Mesenchymal stem cell (in vitro differentiated cells and primary cell): ENCODE measurements around the gene TMEM45A.

Source experiments
- DNase-seq: peaks from one replicate; pipeline ENCODE4 v3.0.0-alpha.2; 2013
- H2AFZ ChIP-seq: one replicate; pipeline ENCODE4 v1.6.1; 2013; ENCODE audit warnings: low read depth, mild to moderate bottlenecking, control low read depth, inconsistent platforms, low read length, moderate library complexity
- H2AK5ac ChIP-seq: 2 replicates; pipeline ENCODE4 v1.6.1; 2013; ENCODE audit warnings: low read length, moderate library complexity, mild to moderate bottlenecking, inconsistent platforms; ENCODE audit not compliant: severe bottlenecking
- H2BK120ac ChIP-seq: one replicate; pipeline ENCODE4 v1.6.1; 2013; ENCODE audit warnings: low read depth, mild to moderate bottlenecking, inconsistent platforms, low read length, moderate library complexity
- H2BK12ac ChIP-seq, 2 experiments: one replicate each; pipeline ENCODE4 v1.6.1; 2013; ENCODE audit warnings: inconsistent platforms in 2 of 2, low read length in 2 of 2, mild to moderate bottlenecking in 2 of 2, moderate library complexity in 2 of 2, control low read depth in 1 of 2
- H2BK15ac ChIP-seq: one replicate; pipeline ENCODE4 v1.6.1; 2013; ENCODE audit warnings: mild to moderate bottlenecking, low read depth, inconsistent platforms; ENCODE audit not compliant: poor library complexity, severe bottlenecking
- H2BK5ac ChIP-seq: 2 replicates; pipeline ENCODE4 v1.6.1; 2013; ENCODE audit warnings: low read depth, mild to moderate bottlenecking, low read length, control low read depth, inconsistent platforms; ENCODE audit not compliant: poor library complexity, severe bottlenecking
- H3K14ac ChIP-seq, 2 experiments: one replicate each; pipeline ENCODE4 v1.6.1; 2013; ENCODE audit warnings: inconsistent platforms in 2 of 2, low read length in 2 of 2, control low read depth in 1 of 2, mild to moderate bottlenecking in 1 of 2, moderate library complexity in 1 of 2
- H3K18ac ChIP-seq, 2 experiments: one replicate each; pipeline ENCODE4 v1.6.1; 2013; ENCODE audit warnings: inconsistent platforms in 2 of 2, low read length in 2 of 2, control low read depth in 1 of 2, low read depth in 1 of 2, mild to moderate bottlenecking in 1 of 2
- H3K23ac ChIP-seq, 2 experiments: one replicate each; pipeline ENCODE4 v1.6.1; 2013; ENCODE audit warnings: inconsistent platforms in 2 of 2, low read length in 2 of 2, mild to moderate bottlenecking in 2 of 2, moderate library complexity in 2 of 2, control low read depth in 1 of 2
- H3K27ac ChIP-seq: 2 replicates; pipeline ENCODE4 v1.5.1; 2013; ENCODE audit warnings: mild to moderate bottlenecking, moderate library complexity, low read length, control low read depth, inconsistent platforms; ENCODE audit not compliant: poor library complexity, severe bottlenecking
- H3K27me3 ChIP-seq, 2 experiments: 2 replicates each; pipeline versions ENCODE4 v1.6.1 to v1.7.0; 2013; ENCODE audit warnings: low read length in 2 of 2, mild to moderate bottlenecking in 2 of 2, moderate library complexity in 2 of 2, control low read depth in 1 of 2, inconsistent platforms in 1 of 2; ENCODE audit not compliant: control insufficient read depth in 1 of 2, insufficient read depth in 1 of 2
- H3K36me3 ChIP-seq, 2 experiments: 2 replicates each; pipeline versions ENCODE4 v1.6.1 to v1.7.0; 2013; ENCODE audit warnings: low read length in 2 of 2, control low read depth in 1 of 2, inconsistent platforms in 1 of 2, low read depth in 1 of 2, mild to moderate bottlenecking in 1 of 2; ENCODE audit not compliant: insufficient read depth in 2 of 2, control insufficient read depth in 1 of 2
- H3K4ac ChIP-seq, 2 experiments: one replicate each; pipeline ENCODE4 v1.6.1; 2013; ENCODE audit warnings: inconsistent platforms in 2 of 2, low read length in 2 of 2, mild to moderate bottlenecking in 2 of 2, moderate library complexity in 2 of 2, control low read depth in 1 of 2, low read depth in 1 of 2
- H3K4me1 ChIP-seq: 2 replicates; pipeline ENCODE4 v1.6.1; 2013; ENCODE audit warnings: low read depth, low read length, control low read depth; ENCODE audit not compliant: control insufficient read depth, insufficient read depth
- H3K4me2 ChIP-seq: 2 replicates; pipeline ENCODE4 v1.6.1; 2013; ENCODE audit warnings: low read length, mild to moderate bottlenecking, inconsistent platforms; ENCODE audit not compliant: poor library complexity, severe bottlenecking
- H3K4me3 ChIP-seq, 2 experiments: 2 replicates each; pipeline versions ENCODE4 v1.5.1 to v1.7.0; 2013; ENCODE audit warnings: low read length in 2 of 2, mild to moderate bottlenecking in 2 of 2, control low read depth in 1 of 2, low read depth in 1 of 2; ENCODE audit not compliant: insufficient read depth in 1 of 2
- H3K79me1 ChIP-seq: replicated peaks from 2 replicates; pipeline ENCODE4 v1.6.1; 2013; ENCODE audit warnings: mild to moderate bottlenecking, control low read depth, low read length, inconsistent platforms; ENCODE audit not compliant: poor library complexity, severe bottlenecking
- H3K9ac ChIP-seq: 2 replicates; pipeline ENCODE4 v1.7.0; 2013; ENCODE audit warnings: mild to moderate bottlenecking, low read length, moderate library complexity
- H3K9me3 ChIP-seq: 2 replicates; pipeline ENCODE4 v1.7.0; 2013; ENCODE audit warnings: mild to moderate bottlenecking, low read length; ENCODE audit not compliant: control insufficient read depth
- H4K8ac ChIP-seq: one replicate; pipeline ENCODE4 v1.6.1; 2013; ENCODE audit warnings: inconsistent platforms, mild to moderate bottlenecking, low read length, moderate library complexity
- H4K91ac ChIP-seq: one replicate; pipeline ENCODE4 v1.6.1; 2013; ENCODE audit warnings: mild to moderate bottlenecking, low read length, inconsistent platforms
- WGBS: methylation state at CpG from one replicate; pipeline ENCODE4 v1.1.7; 2013; ENCODE audit warnings: mixed read lengths; 5-methylcytosine and 5-hydroxymethylcytosine counted together

TMEM45A gene

DNA sequence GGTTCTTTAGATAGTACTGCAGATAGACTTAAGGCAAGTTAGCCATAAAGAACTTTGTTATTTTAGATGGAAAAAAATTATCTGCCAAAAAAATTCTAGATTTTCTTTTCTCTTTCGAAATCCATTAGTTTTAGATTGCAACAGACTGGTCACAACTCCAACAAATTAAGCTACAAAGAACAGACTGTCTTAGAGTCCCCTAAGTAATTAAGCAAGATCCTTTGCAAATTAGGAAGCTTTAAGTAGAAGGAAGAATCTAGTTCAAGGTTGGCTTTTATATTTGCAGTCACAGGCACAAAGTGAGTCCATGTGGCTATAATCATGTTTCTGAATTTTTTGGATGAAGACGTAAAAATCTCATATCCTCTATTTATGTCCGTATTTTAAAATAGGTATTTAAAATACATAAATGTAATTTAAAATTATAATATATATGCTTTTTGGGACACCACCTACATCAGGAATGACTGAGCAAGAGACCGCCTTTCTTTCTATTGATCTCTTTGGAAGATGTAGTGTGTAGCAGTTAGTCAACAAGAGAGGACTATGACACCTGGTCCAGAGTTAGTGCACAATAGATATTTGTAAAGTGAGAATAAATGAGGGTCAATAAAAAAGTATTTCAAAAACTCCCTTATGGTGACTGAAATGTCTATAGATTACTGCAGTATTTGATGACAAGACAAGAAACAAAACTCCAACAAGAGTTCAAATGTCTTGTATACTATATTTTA lies 34.4 kb downstream of the TMEM45A start:
- H4K91ac ChIP-seq: no peak overlapping the region
- H3K4me2 ChIP-seq: no peak overlapping the region
- H3K4ac ChIP-seq: no peak overlapping the region
- WGBS: 100% methylated on average over 1 of the region's 4 CpGs
- H3K4me3 ChIP-seq: peak overlapping the region in 1 of 2 experiments; percentile 68
- no peak overlapping the region for H3K23ac ChIP-seq
- no peaks in the 10 kb centered on the region for H3K9me3 ChIP-seq
- peaks cover 7% of the 10 kb centered on the region for H3K4me1 ChIP-seq
- peak overlapping the region; percentile 60 for H3K27ac ChIP-seq
- peaks cover 7% of the 10 kb centered on the region for H3K79me1 ChIP-seq
- H3K27me3 ChIP-seq: no peaks in the 10 kb centered on the region
- no peak overlapping the region for H2AFZ ChIP-seq
- DNase-seq: no peak
- no peak overlapping the region for H2BK12ac ChIP-seq
- no peak overlapping the region for H2BK120ac ChIP-seq
- peak overlapping the region; percentile 65 for H3K9ac ChIP-seq
- H2AK5ac ChIP-seq: no peak overlapping the region
- no peak overlapping the region for H2BK15ac ChIP-seq
- no peak overlapping the region for H4K8ac ChIP-seq
- no peak overlapping the region for H3K18ac ChIP-seq
- no peak overlapping the region for H3K14ac ChIP-seq
- H2BK5ac ChIP-seq: no peak overlapping the region
- H3K36me3 ChIP-seq: peaks cover 4% of the 10 kb centered on the region in 2 experiments

DNA sequence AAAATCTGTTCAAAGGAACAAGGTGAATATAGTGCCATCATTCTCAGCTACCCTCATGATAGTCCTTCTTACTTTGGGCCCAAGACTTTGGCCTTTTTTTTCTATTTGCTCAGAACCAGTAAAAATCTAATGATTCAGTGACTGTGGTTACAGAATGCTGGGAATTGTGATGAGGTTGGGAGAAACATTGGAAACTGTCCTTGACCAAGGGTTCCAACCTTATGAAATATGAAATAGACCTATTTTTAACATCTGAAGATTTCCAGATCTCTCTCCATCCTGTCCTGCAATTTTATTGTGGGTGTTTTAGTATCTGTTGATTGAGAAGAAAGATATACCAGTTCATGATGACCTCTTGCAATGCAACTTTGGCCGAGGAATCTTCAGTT lies 34.9 kb downstream of the TMEM45A start:
- no peak overlapping the region for H2BK12ac ChIP-seq
- no peak overlapping the region for H2BK15ac ChIP-seq
- H3K18ac ChIP-seq: no peak overlapping the region
- no peak for DNase-seq
- H3K23ac ChIP-seq: no peak overlapping the region
- H4K8ac ChIP-seq: no peak overlapping the region
- H2BK5ac ChIP-seq: no peak overlapping the region
- H3K14ac ChIP-seq: no peak overlapping the region
- H3K4ac ChIP-seq: no peak overlapping the region
- no CpG with 5 or more reads among the region's 1 CpG for WGBS
- no peak overlapping the region for H2AFZ ChIP-seq
- H3K36me3 ChIP-seq: peaks cover 4% of the 10 kb centered on the region in 2 experiments
- H2AK5ac ChIP-seq: no peak overlapping the region
- H3K9ac ChIP-seq: no peak overlapping the region
- H3K4me2 ChIP-seq: no peak overlapping the region
- no peak overlapping the region for H4K91ac ChIP-seq
- no peaks in the 10 kb centered on the region for H3K27me3 ChIP-seq
- no peak overlapping the region for H3K27ac ChIP-seq
- no peak overlapping the region for H2BK120ac ChIP-seq
- peaks cover 7% of the 10 kb centered on the region for H3K4me1 ChIP-seq
- no peak overlapping the region for H3K4me3 ChIP-seq
- peaks cover 9% of the 10 kb centered on the region for H3K79me1 ChIP-seq
- no peaks in the 10 kb centered on the region for H3K9me3 ChIP-seq

- Histone ChIP-seq H2AK5ac (no peak overlapping the region), H3K14ac (no peak overlapping the region), H3K27me3 (no peaks in the 10 kb centered on the region), H3K18ac (no peak overlapping the region), H3K79me1 (peaks cover 7% of the 10 kb centered on the region), H2BK120ac (no peak overlapping the region), H3K4me1 (no peaks in the 10 kb centered on the region), H3K23ac (no peak overlapping the region), H2BK12ac (no peak overlapping the region), H3K9me3 (no peaks in the 10 kb centered on the region), H3K4me2 (no peak overlapping the region), H2AFZ (no peak overlapping the region), H4K91ac (no peak overlapping the region), H3K4me3 (no peak overlapping the region), H3K4ac (no peak overlapping the region), H4K8ac (no peak overlapping the region), H3K27ac (no peak overlapping the region), H3K36me3 (peaks cover 0 to 3% of the 10 kb centered on the region in 2 experiments), H2BK5ac (no peak overlapping the region), H3K9ac (no peak overlapping the region), H2BK15ac (no peak overlapping the region)
- no peak for DNase-seq
- no CpG with 5 or more reads among the region's 3 CpGs for WGBS
These were observed 38.7 kb downstream of the TMEM45A start for GRCh38 chr3:100531093-100531492.

- H3K9ac ChIP-seq: no peak overlapping the region
- H4K8ac ChIP-seq: no peak overlapping the region
- WGBS: 98% methylated on average over 6 of the region's 6 CpGs
- H3K27ac ChIP-seq: no peak overlapping the region
- no peak for DNase-seq
- no peak overlapping the region for H3K14ac ChIP-seq
- H3K23ac ChIP-seq: no peak overlapping the region
- peaks cover 0 to 3% of the 10 kb centered on the region in 2 experiments for H3K36me3 ChIP-seq
- no peak overlapping the region for H2BK12ac ChIP-seq
- no peaks in the 10 kb centered on the region for H3K27me3 ChIP-seq
- H2BK5ac ChIP-seq: no peak overlapping the region
- H3K4ac ChIP-seq: no peak overlapping the region
- H2AFZ ChIP-seq: no peak overlapping the region
- H3K18ac ChIP-seq: no peak overlapping the region
- H3K9me3 ChIP-seq: no peaks in the 10 kb centered on the region
- no peak overlapping the region for H2AK5ac ChIP-seq
- no peak overlapping the region for H2BK15ac ChIP-seq
- H3K4me2 ChIP-seq: no peak overlapping the region
- no peaks in the 10 kb centered on the region for H3K4me1 ChIP-seq
- no peak overlapping the region for H2BK120ac ChIP-seq
- no peak overlapping the region for H3K4me3 ChIP-seq
- no peak overlapping the region for H4K91ac ChIP-seq
- peaks cover 7% of the 10 kb centered on the region for H3K79me1 ChIP-seq
These were observed 40.0 kb downstream of the TMEM45A start for GRCh38 chr3:100532411-100532810.
